PFSK-1 (cell line): ENCODE measurements around the gene ABCD1.

ENCODE experiments used
- FOXP2 ChIP-seq: optimal IDR thresholded peaks from 2 replicates; pipeline ENCODE3; 2011; ENCODE audit warnings: borderline replicate concordance, control low read depth, inconsistent platforms; ENCODE audit not compliant: insufficient read depth; ENCODE audit errors: extremely low read length, extremely low read depth
- POLR2AphosphoS5 ChIP-seq: IDR thresholded peaks from 2 replicates; pipeline ENCODE4 v1.6.1; 2012; ENCODE audit warnings: low read depth, mild to moderate bottlenecking, control low read depth, low read length, moderate library complexity
- REST ChIP-seq, 2 experiments: IDR thresholded peaks; 2 replicates each; pipeline versions ENCODE4 v1.6.1 to v1.8.0; 2011 to 2012; ENCODE audit warnings: low read depth in 2 of 2, low read length in 2 of 2, control low read depth in 1 of 2, inconsistent platforms in 1 of 2, mild to moderate bottlenecking in 1 of 2, moderate library complexity in 1 of 2; ENCODE audit not compliant: insufficient read depth in 1 of 2
- SIN3A ChIP-seq: IDR thresholded peaks from 2 replicates; pipeline ENCODE4 v1.6.1; 2012; ENCODE audit warnings: mild to moderate bottlenecking, low read length, moderate library complexity, borderline replicate concordance; ENCODE audit not compliant: insufficient read depth
- TAF1 ChIP-seq: IDR thresholded peaks from 2 replicates; pipeline ENCODE4 v1.6.1; 2012; ENCODE audit warnings: low read length, control low read depth, borderline replicate concordance; ENCODE audit not compliant: insufficient read depth

The ABCD1 gene

GRCh38 chrX:153692003-153692402, 32.7 kb upstream of the ABCD1 start:
- TF ChIP-seq POLR2AphosphoS5 (no peak), TAF1 (no peak)

- TF ChIP-seq FOXP2: no peak
- TF ChIP-seq POLR2AphosphoS5: no peak; the same call in 1 of the 2 replicates
These were observed 32.0 kb upstream of the ABCD1 start for GRCh38 chrX:153692611-153693156.

- TF ChIP-seq TAF1 (no peak), REST (IDR thresholded peaks at IDR 0.05; ENCODE audit: insufficient read depth in 1 of 2, low read depth in 2 of 2, low read length in 2 of 2) (no peak), SIN3A (no peak), POLR2AphosphoS5 (no peak), FOXP2 (no peak)
These were observed 31.2 kb upstream of the ABCD1 start for GRCh38 chrX:153693216-153694086.

GRCh38 chrX:153694687-153695270, 29.9 kb upstream of the ABCD1 start:
- TF ChIP-seq POLR2AphosphoS5 (no peak), SIN3A (no peak), TAF1 (no peak), FOXP2 (no peak), REST (IDR thresholded peaks at IDR 0.05; ENCODE audit: insufficient read depth in 1 of 2, low read depth in 2 of 2, low read length in 2 of 2) (no peak)

GRCh38 chrX:153696100-153696499, 28.6 kb upstream of the ABCD1 start:
- TF ChIP-seq FOXP2: no peak
- no peak for TF ChIP-seq SIN3A
- TF ChIP-seq POLR2AphosphoS5: no peak
- no peak for TF ChIP-seq REST (IDR thresholded peaks at IDR 0.05; ENCODE audit: insufficient read depth in 1 of 2, low read depth in 2 of 2, low read length in 2 of 2)
- TF ChIP-seq TAF1: no peak
